Measurements from ENCODE around the gene ABCA4.

ABCA4 gene

GRCh38 chr1:94029130-94029993 is 91.6 kb downstream of the ABCA4 start:
- no peak for DNase-seq (ENCODE audit: low read depth, low spot score)

- no peak for DNase-seq (ENCODE audit: low read depth, low spot score)
Observed at GRCh38 chr1:94027721-94028515, 93.0 kb downstream of the ABCA4 start.

- no peak for DNase-seq (ENCODE audit: low read depth, low spot score)
Observed at GRCh38 chr1:94026619-94027380, 94.1 kb downstream of the ABCA4 start.

GRCh38 chr1:94025383-94026340 is 95.3 kb downstream of the ABCA4 start:
- peak; percentile 83 for DNase-seq (ENCODE audit: low read depth, low spot score)

GRCh38 chr1:94024104-94024792 is 96.7 kb downstream of the ABCA4 start:
- no peak for DNase-seq (ENCODE audit: low read depth, low spot score)

- peak; percentile 92 for DNase-seq (ENCODE audit: low read depth, low spot score)
Observed at GRCh38 chr1:94022471-94023189, 98.3 kb downstream of the ABCA4 start.

- DNase-seq (ENCODE audit: low read depth, low spot score), result peak; percentile 94
Observed at GRCh38 chr1:94020764-94021579, 100.0 kb downstream of the ABCA4 start.

- DNase-seq (ENCODE audit: low read depth, low spot score), result no peak
Observed at GRCh38 chr1:94019327-94019726, 101.6 kb downstream of the ABCA4 start.

GRCh38 chr1:94017155-94017829 is 103.7 kb downstream of the ABCA4 start:
- no peak for DNase-seq (ENCODE audit: low read depth, low spot score)

- DNase-seq (ENCODE audit: low read depth, low spot score), result no peak
Observed at GRCh38 chr1:94015489-94015817, 105.5 kb downstream of the ABCA4 start.

GRCh38 chr1:94014635-94015488 is 106.1 kb downstream of the ABCA4 start:
- DNase-seq (ENCODE audit: low read depth, low spot score), result no peak

GRCh38 chr1:94014087-94014486 is 106.9 kb downstream of the ABCA4 start:
- DNase-seq (ENCODE audit: low read depth, low spot score), result no peak

GRCh38 chr1:94013367-94013878 is 107.5 kb downstream of the ABCA4 start:
- no peak for DNase-seq (ENCODE audit: low read depth, low spot score)

- DNase-seq (ENCODE audit: low read depth, low spot score), result no peak
Observed at GRCh38 chr1:94012708-94013366, 108.1 kb downstream of the ABCA4 start.

- no peak for DNase-seq (ENCODE audit: low read depth, low spot score)
Observed at GRCh38 chr1:94011709-94012595, 109.0 kb downstream of the ABCA4 start.

GRCh38 chr1:94011129-94011528 is 109.8 kb downstream of the ABCA4 start:
- no peak for DNase-seq (ENCODE audit: low read depth, low spot score)

All from astrocyte of the hippocampus (primary cell).